HG03575 (cell line): ENCODE measurements around the gene AMH.
"Not testable (repeated sequence)": the region's sequence is repeated elsewhere in the genome, so short reads cannot be mapped to it uniquely, and the experiment has no call there.

Experiments used
- ATAC-seq: cut with Tn5 transposase; IDR thresholded peaks from one replicate; pipeline ENCODE4 v1.9.1; 2021; ENCODE audit not compliant: unreplicated experiment, insufficient number of reproducible peaks, low FRiP score; ENCODE audit errors: extremely low read depth

AMH gene

GRCh38 chr19:2249010-2249866, at the start of gene AMH:
Gene AMH (plus strand): TSS chr19:2249323. CDS start chr19:2249333, 10 bp downstream.
- no peak for ATAC-seq

- no peak for ATAC-seq
Measured at GRCh38 chr19:2199861-2200623, 49.1 kb upstream of the AMH start.

- not testable (repeated sequence) for ATAC-seq
Measured at GRCh38 chr19:2200624-2201294, 48.4 kb upstream of the AMH start.

GRCh38 chr19:2201473-2202148, 47.5 kb upstream of the AMH start:
- ATAC-seq: no peak

GRCh38 chr19:2202366-2202765, 46.8 kb upstream of the AMH start:
- ATAC-seq: no peak

- no peak for ATAC-seq
Measured at GRCh38 chr19:2207008-2207407, 42.1 kb upstream of the AMH start.

- ATAC-seq: no peak
Measured at GRCh38 chr19:2207991-2208860, 40.9 kb upstream of the AMH start.

- ATAC-seq: no peak
Measured at GRCh38 chr19:2208975-2209374, 40.1 kb upstream of the AMH start.

GRCh38 chr19:2209408-2209807, 39.7 kb upstream of the AMH start:
- no peak for ATAC-seq

GRCh38 chr19:2210206-2210605, 38.9 kb upstream of the AMH start:
- no peak for ATAC-seq

GRCh38 chr19:2210987-2211740, 38.0 kb upstream of the AMH start:
- no peak for ATAC-seq

GRCh38 chr19:2212861-2213711, 36.0 kb upstream of the AMH start:
- ATAC-seq: no peak

GRCh38 chr19:2213799-2214198, 35.3 kb upstream of the AMH start:
- ATAC-seq: no peak

GRCh38 chr19:2214251-2214650, 34.9 kb upstream of the AMH start:
- no peak for ATAC-seq

GRCh38 chr19:2215281-2215751, 33.8 kb upstream of the AMH start:
- ATAC-seq: no peak

- ATAC-seq: no peak
Measured at GRCh38 chr19:2216361-2217225, 32.5 kb upstream of the AMH start.
